Measurements from ENCODE around the gene ZNF354C. TPM values are rescaled to one million over a fixed set of nuclear protein-coding genes. Genes with fewer than 3 reads are reported as not detected.

The ZNF354C gene
- 3.2 and 3.5 TPM in 2 replicates for total RNA-seq (2014; rRNA removed; shearing (Covaris generic))

GRCh38 chr5:179060116-179061008, at the start of gene ZNF354C:
ZNF354C (plus strand) TSS chr5:179060373; CDS start chr5:179062069, 1,696 bp downstream.

GRCh38 chr5:179023528-179024189, 36.5 kb upstream of the ZNF354C start, which contains the start of gene ZNF879:
ZNF879 (plus strand) TSS chr5:179023804; CDS start chr5:179025005, 1,201 bp downstream.

Other genes with a start within 250 kb of the ZNF354C start
- 7.7 and 9.4 TPM in 2 replicates for gene ZNF354B, start 200.4 kb upstream of the ZNF354C start, total RNA-seq (2014; rRNA removed; shearing (Covaris generic))
- gene ZFP2, start 164.5 kb upstream of the ZNF354C start, total RNA-seq (2014; rRNA removed; shearing (Covaris generic)): 0.05 TPM in 1 of 2 replicates, not detected in the other
- gene ZNF454, start 119.2 kb upstream of the ZNF354C start, total RNA-seq (2014; rRNA removed; shearing (Covaris generic)): 0.19 and 1.4 TPM in 2 replicates
- not detected in 2 replicates for gene GRM6, start 65.1 kb upstream of the ZNF354C start, total RNA-seq (2014; rRNA removed; shearing (Covaris generic))
- 0.68 and 4.9 TPM in 2 replicates for gene ZNF879, start 36.6 kb upstream of the ZNF354C start, total RNA-seq (2014; rRNA removed; shearing (Covaris generic))